Measurements from ENCODE around the gene ZFP64.
"Not testable (repeated sequence)": the region's sequence is repeated elsewhere in the genome, so short reads cannot be mapped to it uniquely, and the experiment has no call there.

Gene ZFP64

DNA sequence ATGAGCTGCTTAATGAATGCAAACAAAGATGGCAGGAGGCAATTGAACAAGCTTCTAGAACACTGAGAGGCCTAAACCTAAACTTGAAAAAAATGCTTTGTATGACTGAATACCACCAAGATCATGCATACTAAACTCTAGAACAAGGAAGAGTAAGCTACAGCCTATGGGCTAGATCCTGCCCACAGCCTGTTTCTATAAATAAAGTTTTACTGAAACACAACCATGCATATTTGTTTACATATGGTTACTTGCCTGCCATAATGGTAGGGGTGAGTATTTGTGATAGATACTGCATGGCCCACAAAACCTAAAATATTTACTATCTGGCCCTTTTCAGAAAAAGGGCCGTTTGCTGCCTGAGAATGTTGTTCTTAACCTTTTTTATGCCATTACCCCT is 37.0 kb downstream of the ZFP64 start:
- DNase-seq (ENCODE audit: low spot score): no peak

DNA sequence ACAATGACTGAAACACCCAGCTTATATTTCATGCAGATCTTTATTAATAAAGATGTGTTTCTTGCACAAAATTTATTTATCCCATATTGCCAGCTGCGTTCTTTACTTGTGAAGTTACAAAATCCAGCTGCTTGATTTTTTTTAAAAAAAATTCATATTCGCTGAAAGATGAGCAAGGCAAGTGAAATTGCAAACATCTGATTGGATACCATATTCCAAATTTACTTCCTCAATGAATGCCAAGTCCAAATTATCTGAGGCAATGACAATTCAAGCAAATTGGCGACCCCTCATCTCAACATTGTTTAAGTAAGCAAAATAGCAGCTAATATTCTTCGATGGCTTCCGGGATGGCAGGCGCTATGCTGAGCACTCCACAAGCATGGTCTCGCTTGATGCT is 37.7 kb downstream of the ZFP64 start:
- DNase-seq (ENCODE audit: low spot score): no peak

DNA sequence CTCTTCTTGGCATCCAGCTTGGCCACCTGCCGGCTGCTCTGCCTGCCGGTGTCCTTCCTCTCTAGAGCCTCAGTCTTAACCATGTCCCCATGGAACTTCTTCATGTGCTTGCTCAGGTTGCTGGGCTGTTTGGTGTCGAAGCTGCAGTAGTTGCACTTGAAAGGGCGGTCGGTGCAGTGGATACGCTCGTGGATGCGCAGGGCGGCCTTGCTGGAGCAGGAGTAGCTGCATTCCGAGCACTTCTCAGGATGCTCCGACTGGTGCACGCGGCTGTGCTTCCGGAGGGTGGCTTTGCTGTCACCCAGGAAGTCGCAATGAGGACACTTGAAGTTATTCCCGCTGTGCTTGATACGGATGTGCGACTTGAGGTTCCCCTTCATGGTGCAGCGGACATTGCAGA is 38.7 kb downstream of the ZFP64 start:
- no peak for DNase-seq (ENCODE audit: low spot score)

DNA sequence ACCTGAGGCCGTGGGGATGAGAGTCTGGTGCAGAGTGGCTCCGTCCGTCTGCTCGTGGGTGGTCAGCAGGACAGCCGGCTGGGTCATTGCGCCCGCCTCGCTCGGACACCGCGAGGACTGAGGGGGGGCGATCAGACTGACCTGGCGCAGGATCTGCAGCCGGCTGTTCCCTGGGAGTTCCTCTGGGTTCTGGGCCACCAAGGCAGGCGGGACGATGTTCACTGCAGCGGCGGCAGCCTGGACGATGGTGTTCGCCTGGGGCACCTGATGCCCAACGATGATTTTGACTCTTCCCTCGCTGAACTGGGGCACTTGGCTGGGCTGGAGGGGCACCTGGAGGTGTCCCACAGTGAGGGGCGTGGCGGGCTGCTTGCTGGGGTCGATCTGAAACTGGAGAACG is 39.2 kb downstream of the ZFP64 start:
- no peak for DNase-seq (ENCODE audit: low spot score)

DNA sequence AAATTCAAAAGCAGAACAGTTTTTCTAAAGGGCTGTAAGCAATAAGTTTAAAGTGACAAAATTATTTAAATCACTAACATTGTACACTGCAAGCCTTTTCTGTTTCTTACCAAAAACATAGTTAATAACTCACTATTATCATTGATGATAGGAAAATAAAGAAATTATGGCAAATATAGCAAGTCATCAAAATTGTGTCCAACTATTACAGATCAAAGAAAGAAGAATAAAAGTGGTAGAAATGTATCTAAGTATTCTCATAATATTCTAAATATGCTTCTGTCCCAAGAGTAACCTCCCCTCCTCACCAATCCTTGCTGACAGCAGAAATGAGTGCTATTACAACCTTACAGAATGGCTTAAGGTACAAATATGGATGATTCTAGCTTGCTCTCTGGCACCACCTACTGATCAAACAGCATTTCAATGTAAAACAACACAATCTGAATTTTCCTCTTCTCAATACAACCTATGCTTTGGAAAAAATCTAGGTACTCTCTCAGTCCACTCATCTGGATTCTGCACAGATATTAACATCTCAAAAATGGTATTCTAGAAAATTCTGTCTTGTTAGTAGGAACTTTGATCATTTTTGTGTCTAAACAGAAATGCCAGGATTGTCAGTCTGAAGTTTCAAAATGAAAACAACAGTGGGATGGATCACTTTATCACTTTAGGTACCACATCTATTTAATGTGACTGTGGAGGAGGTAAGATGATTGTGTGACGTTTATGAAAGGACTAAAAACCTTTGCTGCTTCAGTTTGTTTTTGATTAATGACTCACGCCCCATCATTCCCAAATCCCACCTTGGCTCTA is 40.9 kb downstream of the ZFP64 start:
- peak; percentile 48 for DNase-seq (ENCODE audit: low spot score)

DNA sequence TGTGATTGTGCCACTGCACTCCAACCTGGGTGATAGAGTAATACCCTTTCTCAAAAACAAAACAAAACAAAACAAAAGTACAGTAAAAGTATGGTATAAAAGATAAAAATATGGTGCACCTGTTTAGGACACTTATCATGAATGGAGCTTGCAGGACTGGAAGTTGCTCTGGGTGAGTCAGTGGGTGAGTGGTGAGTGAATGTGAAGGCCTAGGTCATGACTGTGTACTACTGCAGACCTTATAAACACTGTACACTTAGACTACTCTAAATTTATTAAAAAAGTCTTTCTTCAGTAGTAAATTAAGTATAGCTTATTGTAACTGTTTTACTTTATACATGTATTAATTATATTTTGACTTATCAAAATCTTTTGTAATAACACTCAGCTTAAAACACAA is 46.0 kb downstream of the ZFP64 start:
- DNase-seq (ENCODE audit: low spot score): no peak

DNA sequence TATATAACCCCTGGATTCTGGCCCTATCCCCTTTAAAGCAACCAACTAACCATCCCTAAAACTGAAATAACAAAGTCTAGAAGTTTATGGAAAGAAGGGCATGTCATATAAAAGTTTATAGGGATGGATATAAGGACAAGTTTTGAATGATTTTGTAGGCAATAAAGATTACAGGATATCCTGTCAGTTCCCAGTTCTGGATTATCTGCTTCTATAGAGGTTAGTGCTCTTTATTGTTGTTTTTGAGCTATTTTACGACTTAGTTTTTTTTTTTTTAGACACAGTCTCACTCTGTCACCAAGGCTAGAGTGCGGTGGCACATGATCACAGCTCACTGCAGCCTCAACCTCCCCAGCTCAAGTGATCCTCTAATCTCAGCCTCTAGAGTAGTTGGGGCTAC is 48.3 kb downstream of the ZFP64 start:
- DNase-seq (ENCODE audit: low spot score): no peak

DNA sequence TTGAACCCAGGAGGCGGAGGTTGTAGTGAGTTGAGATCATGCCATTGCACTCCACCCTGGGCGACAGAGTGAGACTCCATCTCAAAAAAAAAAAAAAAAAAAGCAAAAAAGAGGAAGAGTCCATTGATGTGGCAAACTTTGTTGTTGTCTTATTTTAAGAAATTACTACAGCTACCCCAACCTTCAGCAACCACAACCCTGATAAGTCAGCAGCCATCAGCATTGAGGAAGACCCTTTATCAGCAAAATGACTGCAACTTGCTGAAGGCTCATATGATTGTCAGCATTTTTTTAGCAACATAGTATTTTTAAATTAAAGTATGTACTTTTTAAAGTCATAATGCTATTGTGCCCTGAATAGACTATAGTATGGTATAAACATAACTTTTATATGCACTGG is 48.8 kb downstream of the ZFP64 start:
- DNase-seq (ENCODE audit: low spot score): no peak

DNA sequence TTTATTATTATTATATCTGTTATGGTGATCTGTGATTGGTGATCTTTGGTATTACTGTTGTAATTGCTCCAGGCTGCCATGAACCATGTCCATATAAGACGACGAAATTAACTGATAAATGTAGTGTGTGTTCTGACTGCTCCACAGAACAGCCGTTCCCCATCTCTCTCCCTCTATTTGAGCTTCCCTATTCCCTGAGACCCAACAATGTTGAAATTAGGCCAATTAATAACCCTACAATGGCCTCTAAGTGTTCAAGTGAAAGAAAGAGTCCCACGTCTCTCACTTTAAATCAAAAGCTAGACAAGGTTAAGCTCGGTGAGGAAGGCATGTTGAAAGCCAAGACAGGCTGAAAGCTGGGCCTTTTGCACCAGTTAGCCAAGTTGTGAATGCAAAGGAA is 51.6 kb downstream of the ZFP64 start:
- DNase-seq (ENCODE audit: low spot score): no peak

DNA sequence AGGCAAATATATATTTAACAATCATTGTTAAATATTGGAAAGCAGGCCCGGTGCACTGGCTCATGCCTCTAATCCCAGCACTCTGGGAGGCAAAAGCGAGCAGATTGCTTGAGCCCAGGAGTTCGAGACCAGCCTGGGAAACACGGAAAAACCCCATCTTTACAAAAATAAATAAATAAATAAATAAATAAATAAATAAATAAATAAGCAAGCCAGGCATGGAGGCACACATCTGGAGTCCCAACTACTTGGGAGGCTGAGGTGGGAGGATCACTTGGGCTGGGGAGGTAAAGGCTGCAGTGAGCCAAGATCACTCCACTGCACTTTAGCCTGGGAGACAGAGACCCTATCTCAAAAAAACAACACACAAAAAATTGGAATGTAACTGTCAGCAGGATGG is 53.7 kb downstream of the ZFP64 start:
- DNase-seq (ENCODE audit: low spot score): no peak

DNA sequence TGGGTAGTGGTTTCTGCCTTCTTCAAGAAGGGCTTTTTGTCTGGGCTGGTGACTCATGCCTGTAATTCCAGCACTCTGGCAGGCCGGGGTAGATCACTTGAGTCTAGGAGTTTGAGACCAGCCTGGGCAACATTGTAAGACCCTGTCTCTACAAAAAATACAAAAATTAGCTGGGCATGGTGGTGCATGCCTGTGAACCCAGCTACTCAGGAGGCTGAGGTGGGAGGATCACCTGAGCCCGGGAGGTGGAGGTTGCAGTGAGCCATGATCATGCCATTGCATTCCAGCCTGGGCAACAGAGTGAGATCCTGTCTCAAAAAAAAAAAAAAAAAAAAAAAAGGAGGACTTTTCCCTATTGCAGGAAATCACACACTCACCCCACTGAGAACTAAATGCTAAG is 57.9 kb downstream of the ZFP64 start:
- DNase-seq (ENCODE audit: low spot score): not testable (repeated sequence)

DNA sequence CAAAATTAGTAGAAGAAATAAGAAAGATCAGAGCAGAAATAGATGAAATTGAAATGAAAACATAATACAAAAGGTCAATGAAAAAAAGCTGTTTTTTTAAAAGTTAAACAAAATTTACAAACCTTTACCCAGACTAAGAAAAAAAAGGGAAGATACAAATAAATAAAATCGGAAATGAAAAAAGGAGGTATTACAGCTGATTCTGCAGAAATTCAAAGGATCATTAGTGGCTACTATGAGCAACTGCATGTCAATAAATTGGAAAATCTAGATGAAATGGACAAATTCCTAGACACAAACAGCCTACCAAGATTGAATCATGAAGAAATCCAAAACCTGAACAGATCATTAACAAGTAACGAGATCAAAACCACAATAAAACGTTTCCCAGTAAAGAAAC is 59.2 kb downstream of the ZFP64 start:
- DNase-seq (ENCODE audit: low spot score): no peak

DNA sequence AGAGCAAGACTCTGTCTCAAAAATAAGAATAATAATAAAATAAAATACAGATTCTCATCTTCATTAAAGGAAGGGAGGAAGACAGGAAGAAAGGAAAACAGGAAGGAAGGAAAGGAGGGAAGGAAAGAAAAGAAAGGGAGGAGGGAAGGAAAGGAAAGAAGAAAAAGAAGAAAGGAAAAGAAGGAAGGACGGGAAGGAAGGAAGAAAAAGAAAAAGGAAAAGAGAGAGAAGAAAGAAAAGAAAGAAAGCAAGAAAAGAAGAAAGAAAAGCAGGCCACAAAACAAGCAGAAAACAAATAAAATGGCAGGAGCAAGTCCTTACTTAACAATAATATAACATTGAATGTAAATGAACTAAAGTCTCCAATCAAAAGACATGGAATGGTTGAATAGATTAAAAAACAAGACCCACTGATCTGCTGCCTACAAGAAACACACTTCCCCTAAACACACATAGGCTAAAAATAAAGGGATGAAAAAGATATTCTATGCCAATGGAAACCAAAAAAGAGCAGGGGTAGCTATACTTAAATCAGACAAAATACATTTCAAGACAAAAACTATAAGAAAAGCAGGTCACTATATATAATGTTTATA is 60.4 kb downstream of the ZFP64 start:
- no peak for DNase-seq (ENCODE audit: low spot score)

DNA sequence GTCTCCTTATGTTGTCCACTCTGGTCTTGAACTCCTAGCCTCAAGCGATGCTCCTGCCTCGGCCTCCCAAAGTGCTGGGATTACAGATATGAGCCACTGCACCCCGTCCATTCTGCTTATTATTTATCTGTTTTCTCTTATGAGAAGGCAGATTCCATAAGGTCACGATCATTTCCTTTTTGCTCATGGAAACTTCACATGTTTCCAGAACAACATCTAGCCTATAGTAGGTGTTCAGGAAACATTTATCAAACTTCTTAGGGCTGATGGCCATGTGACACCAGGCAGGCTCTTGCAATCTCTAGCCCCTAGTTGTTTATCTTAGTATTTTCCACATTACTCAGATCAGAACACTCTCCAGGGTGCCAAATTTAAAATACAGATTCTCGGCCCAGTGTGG is 61.2 kb downstream of the ZFP64 start:
- no peak for DNase-seq (ENCODE audit: low spot score)

DNA sequence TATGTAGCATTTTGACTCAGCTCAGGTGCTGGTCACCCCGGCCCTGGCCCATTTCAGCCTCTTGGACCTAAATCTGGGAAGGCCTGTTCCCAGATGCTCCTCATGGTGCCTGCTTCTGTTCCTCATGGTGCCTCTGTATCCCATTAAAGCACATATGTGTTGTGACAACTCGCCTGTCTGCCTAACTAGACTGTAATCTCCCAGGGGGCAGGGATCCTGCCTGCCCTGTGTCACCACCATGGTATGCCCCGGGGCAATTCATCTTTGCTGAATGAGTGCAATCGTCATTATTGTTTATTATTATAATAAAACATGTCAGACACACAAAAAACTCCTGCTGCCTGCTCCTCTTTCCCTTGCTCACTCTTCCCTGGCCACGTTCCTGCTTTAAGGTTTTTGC is 62.0 kb downstream of the ZFP64 start:
- DNase-seq (ENCODE audit: low spot score): no peak

DNA sequence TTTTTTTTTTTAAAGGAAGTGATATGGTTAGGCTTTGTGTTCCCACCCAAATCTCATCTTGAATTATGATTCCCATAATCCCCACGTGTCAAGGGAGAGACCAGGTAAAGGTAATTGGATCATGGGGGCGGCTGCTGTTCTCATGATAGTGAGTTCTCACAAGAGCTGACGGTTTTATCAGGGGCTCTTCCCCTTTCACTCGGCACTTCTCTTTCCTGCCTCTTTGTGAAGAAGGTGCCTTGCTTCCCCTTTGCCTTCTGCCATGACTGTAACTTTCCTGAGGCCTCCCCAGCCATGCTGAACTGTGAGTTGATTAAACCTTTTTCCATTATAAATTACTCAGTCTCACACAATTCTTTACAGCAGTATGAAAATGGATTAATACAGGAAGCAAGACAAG is 64.3 kb downstream of the ZFP64 start:
- DNase-seq (ENCODE audit: low spot score): no peak

DNA sequence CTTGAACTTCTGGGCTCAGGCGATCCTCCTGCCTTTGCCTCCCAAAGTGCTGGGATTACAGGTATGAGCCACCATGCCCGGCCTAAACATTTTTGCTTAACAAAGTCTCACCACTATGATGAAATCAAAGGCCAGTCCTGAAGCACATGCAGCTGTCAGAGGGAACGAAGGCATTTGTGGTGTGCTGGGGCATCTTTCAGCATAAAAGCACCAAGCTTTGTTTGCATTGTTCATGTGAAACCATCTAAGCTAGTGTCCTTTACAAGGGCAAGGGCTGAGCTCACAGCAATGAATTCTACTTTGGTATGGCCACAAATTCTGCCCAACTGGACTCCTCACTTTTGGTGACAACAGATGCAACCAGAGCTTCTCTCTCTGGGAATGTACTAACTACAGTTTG is 66.8 kb downstream of the ZFP64 start:
- DNase-seq (ENCODE audit: low spot score): no peak

DNA sequence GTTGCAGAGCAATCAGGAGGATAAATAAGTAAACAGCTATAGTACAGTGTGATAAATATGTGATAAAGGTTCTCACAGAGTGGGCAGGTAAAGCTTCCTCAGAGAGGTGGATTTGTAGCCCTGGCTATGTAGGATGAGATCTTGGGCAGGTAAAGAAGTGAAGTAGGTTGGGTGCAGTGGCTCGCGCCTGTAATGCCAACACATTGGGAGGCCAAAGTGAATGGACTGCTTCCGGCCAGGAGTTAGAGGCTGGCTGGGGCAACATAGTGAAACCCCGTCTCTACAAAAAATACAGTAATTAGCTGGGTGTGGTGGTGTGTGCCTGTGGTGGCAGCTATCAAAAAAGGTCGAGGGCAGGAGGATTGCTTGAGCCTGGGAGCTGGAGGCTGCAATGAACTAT is 72.9 kb downstream of the ZFP64 start:
- DNase-seq (ENCODE audit: low spot score): no peak

DNA sequence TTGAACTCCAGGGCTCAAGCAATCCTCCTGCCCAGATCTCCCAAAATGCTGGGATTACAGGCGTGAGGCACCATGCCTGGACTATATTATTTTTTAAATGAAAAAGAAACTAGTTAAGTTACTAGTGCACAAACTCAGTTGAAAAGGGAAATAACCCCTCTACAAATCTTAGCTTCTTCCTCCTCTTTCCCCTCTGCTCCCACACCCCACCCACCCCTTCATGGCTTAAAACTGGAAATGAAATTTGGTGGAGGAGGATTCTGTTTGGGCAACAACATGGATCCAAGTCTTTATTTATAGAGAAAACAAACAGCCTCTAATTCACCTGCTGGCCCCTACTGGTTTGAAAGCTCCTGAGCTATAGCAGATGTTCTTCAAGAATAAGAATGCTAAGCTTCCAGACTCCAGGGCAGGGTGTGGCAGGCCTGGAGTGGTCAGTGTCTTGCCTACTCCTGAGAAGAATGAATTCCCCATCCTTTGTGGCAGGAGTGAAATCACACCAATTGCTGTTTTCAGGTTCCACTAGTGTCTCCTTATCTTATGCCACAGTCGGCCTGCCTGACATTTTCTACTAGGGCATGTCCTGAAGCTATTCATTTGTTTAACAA is 73.5 kb downstream of the ZFP64 start:
- no peak for DNase-seq (ENCODE audit: low spot score)

DNA sequence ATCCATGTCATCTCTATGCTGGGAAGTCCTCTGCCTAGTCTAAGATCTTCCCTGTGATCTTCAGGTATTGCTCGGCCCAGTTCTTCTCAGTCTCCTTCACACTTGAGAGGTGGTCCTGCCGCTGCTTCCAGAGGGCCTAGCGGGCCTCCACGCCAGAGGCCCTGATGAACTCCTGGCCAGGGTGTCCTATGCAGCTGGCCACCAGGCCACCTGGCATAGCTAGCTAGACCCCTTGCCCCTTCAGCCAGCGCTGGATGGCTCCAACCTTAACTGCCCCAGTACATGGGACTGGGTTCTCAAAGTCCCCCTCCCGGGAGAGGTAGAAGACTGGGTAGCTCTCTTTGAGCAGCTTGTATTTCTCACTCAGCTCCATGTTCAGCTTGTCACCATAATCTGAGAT is 81.1 kb downstream of the ZFP64 start:
- DNase-seq (ENCODE audit: low spot score): no peak

DNA sequence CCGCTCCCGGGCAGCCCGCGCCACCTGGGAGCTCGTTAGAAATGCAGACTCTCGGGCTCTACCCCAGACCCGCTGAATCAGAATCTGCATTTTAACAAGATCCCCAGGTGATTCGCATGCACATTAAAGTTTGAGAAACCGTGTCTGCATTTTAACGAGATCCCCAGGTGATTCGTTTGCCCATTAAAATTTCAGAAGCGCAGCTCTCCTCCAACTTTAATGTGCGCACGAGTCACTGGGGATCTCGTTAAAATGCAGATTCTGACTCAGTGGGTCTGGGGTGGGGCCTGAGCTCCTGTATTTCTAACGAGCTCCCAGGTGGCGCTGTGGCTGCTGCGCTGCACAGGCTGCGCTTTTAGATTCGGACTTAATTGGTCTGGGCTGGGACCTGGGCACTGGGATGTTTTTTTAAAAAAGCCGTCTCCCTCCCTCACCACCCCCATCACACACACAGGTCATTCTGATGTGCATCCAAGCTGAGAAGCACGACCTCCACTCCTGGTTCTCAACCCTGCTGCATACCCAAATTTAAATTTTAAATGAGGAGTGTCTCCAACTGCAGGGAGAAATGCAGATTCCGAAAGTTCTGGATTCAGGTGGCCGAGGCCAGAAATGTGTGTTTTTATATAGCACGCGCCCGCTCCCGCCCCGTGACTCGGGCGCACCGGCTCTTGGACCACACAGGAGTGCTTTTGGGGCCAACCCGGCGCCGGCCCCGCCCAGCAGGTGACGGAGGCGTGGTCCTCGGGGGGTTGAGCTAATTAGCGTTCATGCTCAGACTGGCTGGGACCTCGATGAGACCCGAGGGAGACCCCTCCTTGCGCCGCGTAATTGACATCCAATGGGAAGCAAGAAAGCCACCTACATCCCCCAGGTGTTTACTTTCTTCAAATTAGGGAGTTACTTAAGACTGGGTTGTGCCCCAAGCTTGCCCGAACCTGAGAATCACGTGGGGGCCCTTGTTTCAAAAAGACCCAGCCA is 85.8 kb downstream of the ZFP64 start:
- no peak for DNase-seq (ENCODE audit: low spot score)
